Left kidney (tissue), 8 donors: Measurements from ENCODE around the gene CFC1B. TPM values are rescaled to one million over a fixed set of nuclear protein-coding genes. Genes with fewer than 3 reads are reported as not detected.
"Not testable (repeated sequence)": the region's sequence is repeated elsewhere in the genome, so short reads cannot be mapped to it uniquely, and the experiment has no call there.

Experiments used
- DNase-seq: peaks from one replicate; pipeline ENCODE4 v3.0.0-alpha.2; 2013
- long read RNA-seq, 8 donors: transcript quantifications; one replicate each; lab custom pipeline, GENCODE V29; 2026
- polyA plus RNA-seq: library from polyadenylated mRNA; unstranded; fragments of 120-200 nt; gene quantifications from one replicate; pipeline ENCODE4 v1.2.1, GENCODE V29; 2013; ENCODE audit not compliant: insufficient read length

Gene CFC1B
- not detected for polyA plus RNA-seq
- long read RNA-seq, donor 1, result 0 reads
- long read RNA-seq, donor 2, result 0 reads
- long read RNA-seq, donor 3, result 0 reads
- long read RNA-seq, donor 4, result 0 reads
- long read RNA-seq, donor 5, result 0 reads
- long read RNA-seq, donor 6, result 0 reads
- long read RNA-seq, donor 7, result 0 reads
- long read RNA-seq, donor 8, result 0 reads

DNA sequence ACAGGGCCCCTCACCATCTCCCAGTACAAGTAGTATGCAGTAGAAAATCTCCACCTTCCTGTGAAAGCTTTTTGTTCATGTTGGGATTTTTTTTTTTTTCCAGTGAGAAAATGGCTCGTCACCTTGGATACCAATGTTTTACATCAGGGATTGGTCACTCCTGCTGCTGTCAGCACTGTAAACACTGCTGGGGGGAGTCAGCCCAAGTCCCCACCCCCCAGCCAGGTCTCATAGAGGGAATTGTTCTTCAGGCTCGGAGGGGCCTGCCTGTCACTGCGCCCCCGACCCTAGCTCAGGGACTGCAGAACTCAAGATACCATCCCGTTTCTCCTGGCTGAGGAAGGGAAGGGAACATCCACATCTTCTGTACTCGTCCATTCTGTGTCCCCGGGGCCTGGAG is at the start of gene CFC1B:
TSS of gene CFC1B (plus strand) at position 231 of the 400 bp plus-strand sequence. CDS start 263 bp downstream, outside the sequence.
- not testable (repeated sequence) for DNase-seq

DNA sequence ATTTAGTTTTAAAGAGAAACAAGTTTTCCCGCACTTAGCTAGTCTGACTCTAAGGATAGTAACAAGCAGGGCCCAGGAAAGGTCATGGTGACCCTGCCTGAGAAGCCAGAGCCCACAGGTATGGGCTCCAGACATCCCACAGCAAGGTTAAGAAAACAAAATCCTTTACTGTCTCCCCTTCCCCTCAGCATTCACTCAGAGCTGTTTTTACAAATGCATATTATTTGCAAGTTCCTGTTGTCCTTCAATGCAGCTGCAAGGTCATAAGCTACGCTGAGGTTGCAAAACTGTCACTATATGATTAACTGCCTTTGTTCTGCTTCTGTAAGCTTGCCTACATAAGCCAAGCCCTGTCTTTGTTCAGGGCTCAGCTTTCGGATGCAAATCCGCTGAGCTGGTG is 29.9 kb upstream of the CFC1B start:
- DNase-seq, result not testable (repeated sequence)

GRCh38 chr2:130509228-130509627 is 11.8 kb upstream of the CFC1B start, which contains the start of gene POTEI:
Gene POTEI (minus strand): TSS chr2:130509328. CDS start chr2:130509235, 93 bp downstream.
- not testable (repeated sequence) for DNase-seq

DNA sequence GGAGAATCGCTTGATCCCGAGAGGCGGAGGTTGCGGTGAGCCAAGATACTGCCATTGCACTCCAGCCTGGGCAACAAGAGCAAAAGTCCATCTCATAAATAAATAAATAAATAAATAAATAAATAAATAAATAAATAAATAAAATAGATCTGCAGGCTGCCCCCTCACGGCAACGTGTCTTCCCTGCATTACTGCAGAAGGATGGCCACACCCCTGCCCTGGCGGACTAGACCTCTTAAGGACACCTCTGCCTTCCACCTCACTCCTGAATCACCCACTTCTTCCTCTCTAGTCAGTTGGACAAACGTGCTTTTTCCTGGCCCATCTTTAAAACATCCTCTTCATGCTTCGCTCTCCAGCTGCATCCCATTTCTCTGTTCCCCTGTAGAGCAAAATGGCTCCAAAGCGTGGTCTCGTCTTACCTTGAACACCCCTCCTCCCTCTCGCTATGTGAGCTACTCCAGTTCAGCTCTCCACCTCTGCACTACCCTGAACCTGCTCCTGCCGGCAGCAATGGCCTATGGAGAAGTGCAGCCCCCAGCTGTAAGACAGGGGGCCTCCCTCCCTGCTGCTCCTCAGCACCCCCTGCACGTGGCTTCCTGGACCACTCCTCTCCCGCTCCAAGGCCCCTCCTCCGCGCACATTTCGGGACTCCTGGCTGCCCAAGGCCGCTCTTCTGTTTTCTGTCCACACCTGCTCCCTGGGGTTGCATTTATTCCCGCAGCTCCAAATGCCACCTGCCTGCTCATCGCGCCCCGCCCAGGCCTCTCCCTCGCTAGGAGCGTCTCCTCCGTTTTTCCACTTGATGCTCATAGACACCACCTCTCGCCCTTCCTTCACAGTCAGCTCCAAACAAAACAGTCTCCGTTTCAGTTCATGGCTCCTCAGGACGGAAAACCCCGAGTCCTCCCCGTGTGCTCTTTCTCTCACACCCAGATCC is 9.9 kb upstream of the CFC1B start:
- not testable (repeated sequence) for DNase-seq

GRCh38 chr2:130511747-130512451 is 9.1 kb upstream of the CFC1B start:
- DNase-seq, result not testable (repeated sequence)

- not testable (repeated sequence) for DNase-seq
Measured at GRCh38 chr2:130518516-130519106, 2.4 kb upstream of the CFC1B start.

DNA sequence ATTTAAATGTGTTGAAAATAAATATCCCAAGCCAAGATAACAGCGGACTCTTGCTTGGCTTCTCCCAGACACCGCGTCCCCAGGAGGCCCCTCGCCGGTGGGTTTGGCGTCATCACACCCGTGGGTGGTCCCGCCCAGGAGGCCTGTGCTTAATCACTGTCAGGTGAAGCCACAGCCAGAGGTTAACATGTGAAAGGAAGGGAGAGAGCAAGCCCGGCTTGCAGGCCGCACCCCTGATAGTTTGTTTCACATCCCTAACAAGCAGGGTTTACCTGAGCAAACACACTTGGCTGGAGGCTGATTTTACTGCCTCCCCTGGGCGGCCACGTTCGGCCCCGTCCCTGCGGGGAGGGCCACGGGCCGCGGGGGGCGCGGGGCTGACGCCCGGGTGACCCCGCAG is 1.4 kb downstream of the CFC1B start:
- DNase-seq, result not testable (repeated sequence)

- not testable (repeated sequence) for DNase-seq
Measured at GRCh38 chr2:130527365-130527967, 6.4 kb downstream of the CFC1B start.

DNA sequence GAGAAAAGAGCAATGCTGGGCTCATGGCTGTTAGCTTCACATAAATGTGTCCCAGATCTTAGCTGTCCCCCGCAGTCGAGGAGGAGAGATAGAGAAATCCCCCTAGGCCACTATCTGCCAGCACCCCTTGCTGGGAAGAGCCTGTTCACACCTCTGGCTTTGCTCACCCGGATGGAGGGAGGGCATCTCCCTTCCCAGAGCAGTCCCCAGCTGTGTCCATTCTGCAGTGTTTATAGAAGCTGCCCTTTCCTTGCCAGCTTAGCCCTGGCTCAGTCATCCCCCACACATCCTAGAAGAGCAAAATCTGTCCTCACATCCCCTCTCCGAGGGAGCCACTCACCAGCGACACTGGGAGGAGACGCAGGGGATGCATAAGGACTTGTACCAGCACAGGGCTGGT is 8.5 kb downstream of the CFC1B start:
- not testable (repeated sequence) for DNase-seq

- not testable (repeated sequence) for DNase-seq
Measured at GRCh38 chr2:130530212-130530611, 9.2 kb downstream of the CFC1B start.

DNA sequence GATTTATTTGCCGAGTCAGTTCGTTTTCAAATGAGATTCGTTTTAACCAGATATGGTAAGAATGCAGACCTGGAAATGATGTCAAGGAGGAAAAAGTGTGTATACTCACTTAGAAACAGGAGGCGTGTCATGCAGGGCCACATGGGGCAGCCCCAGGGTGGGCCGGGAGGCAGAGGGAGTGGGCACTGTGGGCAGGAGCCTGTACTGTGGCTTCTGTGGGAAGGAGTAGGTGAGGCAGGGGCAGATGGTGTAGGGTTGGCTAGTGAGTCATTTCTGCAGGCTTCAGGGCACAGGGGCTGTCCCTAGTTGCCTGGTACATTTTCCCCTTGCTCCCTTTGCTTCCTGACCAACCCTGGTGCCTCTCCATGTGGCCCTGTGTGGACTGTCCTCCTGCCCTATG is 10.2 kb downstream of the CFC1B start:
- DNase-seq, result not testable (repeated sequence)

DNA sequence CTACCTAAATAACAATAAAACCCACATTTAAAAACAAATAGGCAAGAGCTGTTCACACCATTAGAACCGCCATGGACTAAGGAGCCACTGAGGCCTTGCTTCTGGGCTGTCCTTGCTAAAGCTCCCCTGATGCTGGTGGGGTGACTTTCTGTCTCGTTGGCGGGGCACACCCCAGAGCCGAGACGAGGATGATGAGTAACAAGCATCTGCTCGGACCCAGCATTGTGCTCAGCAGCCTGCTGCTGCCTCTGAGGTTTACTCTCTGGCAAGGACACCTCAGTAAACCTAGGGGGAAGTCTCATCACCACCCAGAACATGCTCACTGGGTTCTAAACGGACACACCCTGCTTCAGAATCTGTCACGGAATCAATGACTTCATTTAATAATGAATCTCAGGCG is 10.7 kb downstream of the CFC1B start:
- DNase-seq, result not testable (repeated sequence)

DNA sequence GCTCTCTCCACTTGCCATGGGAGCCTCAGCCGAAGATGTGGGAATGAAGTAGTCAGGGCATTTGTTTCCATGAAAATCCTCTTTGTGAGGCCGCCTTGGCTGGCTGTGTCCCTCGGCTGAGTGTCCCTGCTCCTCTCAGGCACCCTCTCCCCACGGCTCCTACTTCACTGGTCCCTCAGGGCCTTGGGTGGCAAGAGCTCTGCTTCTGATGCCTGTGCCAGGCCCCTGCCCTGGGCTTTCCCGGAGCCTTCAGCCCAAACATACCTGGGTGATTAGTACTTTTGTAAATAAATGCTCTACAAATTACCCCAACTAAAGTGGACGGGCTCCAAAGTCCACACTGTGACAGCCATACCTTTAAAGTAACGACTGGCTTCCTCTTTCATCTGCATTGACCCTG is 15.6 kb downstream of the CFC1B start:
- not testable (repeated sequence) for DNase-seq

GRCh38 chr2:130538271-130538670 is 17.2 kb downstream of the CFC1B start:
- not testable (repeated sequence) for DNase-seq

DNA sequence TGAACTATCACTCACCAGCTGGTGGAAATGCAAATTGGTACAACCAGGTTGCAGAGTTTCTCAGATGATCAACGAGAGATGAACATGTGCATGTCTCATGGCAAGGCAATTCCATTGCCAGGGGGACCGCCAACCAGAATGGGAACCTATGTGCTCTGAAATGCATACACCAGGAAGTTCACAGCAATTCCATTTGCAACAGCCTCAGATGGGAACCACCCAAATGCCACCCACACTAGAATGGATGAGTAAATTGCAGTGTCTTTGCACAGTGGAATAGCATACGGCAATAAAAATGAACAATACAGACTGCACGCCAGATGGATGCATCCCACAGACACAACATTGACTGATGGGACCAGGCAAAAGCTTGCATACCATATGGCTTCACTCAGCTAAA is 21.8 kb downstream of the CFC1B start:
- not testable (repeated sequence) for DNase-seq

GRCh38 chr2:130543785-130544528 is 22.9 kb downstream of the CFC1B start:
- not testable (repeated sequence) for DNase-seq

DNA sequence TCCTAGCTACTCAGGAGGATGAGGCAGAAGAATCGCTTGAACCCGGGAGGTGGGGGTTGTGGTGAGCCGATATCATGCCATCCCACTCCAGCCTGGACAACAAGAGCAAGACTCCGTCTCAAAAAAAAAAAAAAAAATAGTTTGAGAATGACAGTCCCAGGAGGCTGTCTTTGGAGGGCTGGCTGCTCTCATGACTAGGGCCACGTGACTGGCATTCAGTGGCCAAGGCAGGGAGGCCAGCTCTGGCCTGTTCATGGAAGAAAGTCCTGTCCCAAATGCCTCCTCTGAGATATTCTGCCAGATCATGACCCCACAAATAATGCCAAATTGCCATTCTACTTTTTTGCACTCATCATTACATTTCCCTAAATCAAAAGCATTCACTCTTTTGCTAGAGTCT is 24.0 kb downstream of the CFC1B start:
- not testable (repeated sequence) for DNase-seq

- DNase-seq, result not testable (repeated sequence)
Measured at GRCh38 chr2:130548418-130548817, 27.4 kb downstream of the CFC1B start.

- not testable (repeated sequence) for DNase-seq
Measured at GRCh38 chr2:130549475-130549874, 28.5 kb downstream of the CFC1B start.

GRCh38 chr2:130554178-130554577 is 33.2 kb downstream of the CFC1B start:
- DNase-seq, result not testable (repeated sequence)

GRCh38 chr2:130556441-130556840 is 35.4 kb downstream of the CFC1B start:
- not testable (repeated sequence) for DNase-seq
